Activated CD8-positive, alpha-beta T cell treated with anti-CD3 and anti-CD28 coated beads, Interleukin-2, amount 10 ng/mL, durations not matched to agents 7 days and 5 days (primary cell): ENCODE data around the gene ATMIN. TPM values are rescaled to one million over a fixed set of nuclear protein-coding genes. Genes with fewer than 3 reads are reported as not detected.

Source experiments
- ATAC-seq: fragments of 150-1000 bp; cut with Tn5 transposase; one replicate; pipeline ENCODE4 v1.10.0; 2021; ENCODE audit warnings: moderate library complexity
- CTCF ChIA-PET: fragments of 350-600 bp; sonication (Branson Sonifier 250); formaldehyde crosslinking; loops from one replicate; lab custom pipeline; 2021; ENCODE audit warnings: antibody characterized with exemption; lab: Charles Lee
- POLR2A ChIA-PET: fragments of 350-600 bp; sonication (Branson Sonifier 250); formaldehyde crosslinking; loops from one replicate; lab custom pipeline; 2021; ENCODE audit warnings: antibody characterized with exemption; lab: Charles Lee
- DNase-seq: peaks from one replicate; pipeline ENCODE4 v3.0.0-alpha.2; 2020
- H3K27ac Mint-ChIP-seq: one replicate; pipeline ENCODE4 v1.8.0; 2021; ENCODE audit warnings: mild to moderate bottlenecking, mixed read lengths
- H3K27me3 Mint-ChIP-seq: one replicate; pipeline ENCODE4 v1.8.0; 2021; ENCODE audit warnings: low read depth, mixed read lengths
- H3K36me3 Mint-ChIP-seq: one replicate; pipeline ENCODE4 v1.8.0; 2021; ENCODE audit warnings: low read depth, mixed read lengths
- H3K4me1 Mint-ChIP-seq: one replicate; pipeline ENCODE4 v1.8.0; 2021; ENCODE audit warnings: low read depth, mixed read lengths
- H3K4me3 Mint-ChIP-seq: one replicate; pipeline ENCODE4 v1.8.0; 2021; ENCODE audit warnings: mild to moderate bottlenecking, mixed read lengths
- H3K9me3 Mint-ChIP-seq: one replicate; pipeline ENCODE4 v1.8.0; 2022; ENCODE audit warnings: mixed read lengths; ENCODE audit not compliant: insufficient read depth
- total RNA-seq, 2 experiments: library from RNA; stranded (reverse); gene quantifications; one replicate each; pipeline ENCODE4 v1.2.3, GENCODE V29; 2021

Gene ATMIN
- total RNA-seq, 2 experiments from 2014 or later = 23.3 to 27.0 TPM

DNA sequence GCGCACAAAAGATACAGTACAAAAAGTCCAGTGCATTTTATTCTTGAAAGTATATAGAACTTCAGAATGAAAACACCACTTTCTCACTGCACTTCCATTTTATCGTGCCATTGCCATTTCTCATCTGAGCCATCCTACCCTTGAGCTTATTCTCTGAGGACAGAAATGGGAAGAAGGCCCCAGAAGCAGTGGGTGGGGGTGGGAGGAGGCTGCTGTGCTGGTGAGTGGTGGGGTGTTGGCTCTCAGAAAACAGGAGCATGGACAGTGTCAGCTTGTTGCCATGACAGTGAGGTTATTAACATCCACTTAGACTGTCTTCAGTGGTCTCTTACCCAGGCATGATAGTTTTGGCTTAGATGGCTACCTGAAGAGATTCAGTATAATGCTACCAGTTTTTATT is 4.5 kb downstream of the ATMIN start:
- DNase-seq (no peak), ATAC-seq (no peak)
- H3K4me1 Mint-ChIP-seq = peaks cover 26% of the 10 kb centered on the region
- peaks cover 53% of the 10 kb centered on the region for H3K36me3 Mint-ChIP-seq
- no peak overlapping the region for H3K27ac Mint-ChIP-seq
- POLR2A ChIA-PET = no interaction called here
- CTCF ChIA-PET = no interaction called here
- H3K9me3 Mint-ChIP-seq = no peaks in the 10 kb centered on the region
- H3K27me3 Mint-ChIP-seq = no peaks in the 10 kb centered on the region
- H3K4me3 Mint-ChIP-seq = no peak overlapping the region

DNA sequence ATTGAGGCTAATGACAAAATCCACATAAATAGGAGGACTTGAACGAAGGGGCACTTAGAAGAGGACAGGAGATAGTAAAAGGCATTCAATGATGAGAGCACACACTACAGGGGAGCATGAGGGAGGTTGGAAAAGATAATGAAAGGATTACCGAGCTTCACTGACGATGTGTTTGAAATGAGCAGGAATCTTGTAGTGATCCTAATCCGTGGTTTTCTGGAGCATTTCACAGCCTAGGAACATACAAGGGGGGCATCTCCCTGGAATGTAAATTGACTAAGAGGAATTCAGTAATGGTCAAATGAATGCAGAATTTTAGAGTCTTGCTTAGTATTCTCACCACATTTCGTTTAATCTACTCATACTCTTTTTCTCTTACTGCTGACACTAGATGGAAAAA is 5.2 kb downstream of the ATMIN start:
- H3K4me1 Mint-ChIP-seq = peaks cover 23% of the 10 kb centered on the region
- H3K27ac Mint-ChIP-seq = no peak overlapping the region
- no peaks in the 10 kb centered on the region for H3K27me3 Mint-ChIP-seq
- CTCF ChIA-PET = no interaction called here
- no peak overlapping the region for H3K4me3 Mint-ChIP-seq
- peaks cover 56% of the 10 kb centered on the region for H3K36me3 Mint-ChIP-seq
- POLR2A ChIA-PET = no interaction called here
- ATAC-seq = no peak
- no peak for DNase-seq
- H3K9me3 Mint-ChIP-seq = no peaks in the 10 kb centered on the region

DNA sequence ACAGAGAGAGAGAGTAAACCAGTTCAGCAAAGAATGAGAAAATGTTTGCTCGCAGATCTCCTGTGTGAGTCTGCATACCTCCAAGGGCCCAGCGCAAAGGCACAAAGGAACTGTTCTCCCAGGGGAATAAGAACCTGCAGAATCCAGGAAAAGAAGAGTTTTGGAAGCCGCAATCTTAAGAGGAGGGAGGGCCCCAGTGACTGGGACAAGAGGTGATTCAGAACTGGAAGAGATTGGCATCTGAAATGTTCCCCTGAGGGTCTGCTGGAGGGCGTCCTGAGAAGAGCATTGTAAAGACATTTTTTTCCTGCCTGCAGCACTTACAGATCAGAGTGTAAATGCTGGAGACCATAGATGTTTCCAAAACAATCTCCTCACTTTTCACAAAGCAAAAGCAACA is 6.1 kb downstream of the ATMIN start:
- Mint-ChIP-seq H3K4me1 (peaks cover 20% of the 10 kb centered on the region), H3K27ac (no peak overlapping the region), H3K4me3 (no peak overlapping the region), H3K36me3 (peaks cover 57% of the 10 kb centered on the region), H3K27me3 (no peaks in the 10 kb centered on the region), H3K9me3 (no peaks in the 10 kb centered on the region)
- ATAC-seq (no peak), DNase-seq (no peak)
- POLR2A ChIA-PET = no interaction called here
- CTCF ChIA-PET = no interaction called here

DNA sequence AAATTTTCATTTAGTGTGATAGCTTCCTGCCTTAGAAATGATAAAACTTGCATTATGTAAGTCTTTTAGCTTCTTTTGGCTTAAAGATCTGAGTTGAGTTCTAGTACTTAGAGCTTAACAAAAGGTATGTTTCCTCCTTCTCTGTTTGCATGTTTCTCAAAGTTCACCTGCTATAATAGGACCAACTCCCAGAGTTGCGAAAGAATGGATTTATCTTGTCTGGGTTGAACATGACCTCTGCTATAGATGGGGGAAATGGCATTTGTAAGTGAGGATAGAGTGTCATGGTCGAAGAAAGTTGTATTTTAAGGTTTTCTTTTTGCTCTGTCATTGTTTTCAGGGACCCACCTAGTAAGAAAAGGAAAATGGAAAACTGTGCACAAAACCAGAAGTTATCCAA is 7.2 kb downstream of the ATMIN start:
- CTCF ChIA-PET = interaction anchor here (1.7 kb wide), 1 partner anchor 34 kb away, joined by 4 read pairs; the partner anchor contains the start of gene C16orf46

DNA sequence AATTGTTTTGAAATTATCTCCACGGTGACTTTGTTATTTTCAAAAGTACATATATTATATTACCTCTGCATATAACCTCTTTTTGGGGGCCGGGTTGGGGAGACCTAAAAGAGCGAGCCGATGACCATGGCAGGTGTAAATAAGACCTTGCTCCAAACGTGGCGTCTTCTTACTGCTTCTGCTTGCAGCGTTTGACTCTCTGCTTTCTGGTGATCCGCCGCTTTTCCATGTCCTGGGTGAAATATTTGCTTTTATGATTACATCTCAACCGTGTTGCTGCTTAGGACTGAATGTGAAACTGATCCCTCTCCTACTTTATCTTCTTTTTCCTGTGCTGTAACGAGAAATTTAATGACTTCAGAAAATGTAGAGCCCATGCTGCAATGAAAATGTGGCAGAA is 18.1 kb downstream of the ATMIN start:
- POLR2A ChIA-PET = no interaction called here
- Mint-ChIP-seq H3K4me3 (no peak overlapping the region), H3K27me3 (no peaks in the 10 kb centered on the region), H3K9me3 (peaks cover 16% of the 10 kb centered on the region), H3K36me3 (peaks cover 7% of the 10 kb centered on the region), H3K4me1 (no peaks in the 10 kb centered on the region), H3K27ac (no peak overlapping the region)
- DNase-seq (no peak), ATAC-seq (no peak)
- CTCF ChIA-PET = no interaction called here

More for the DNA sequence above, 7.2 kb downstream of the ATMIN start:
- POLR2A ChIA-PET = no interaction called here
- ATAC-seq (no peak), DNase-seq (no peak)
- H3K27ac Mint-ChIP-seq = no peak overlapping the region
- peaks cover 54% of the 10 kb centered on the region for H3K36me3 Mint-ChIP-seq
- H3K4me1 Mint-ChIP-seq = peaks cover 9% of the 10 kb centered on the region
- no peak overlapping the region for H3K4me3 Mint-ChIP-seq
- H3K9me3 Mint-ChIP-seq = no peaks in the 10 kb centered on the region
- no peaks in the 10 kb centered on the region for H3K27me3 Mint-ChIP-seq

DNA sequence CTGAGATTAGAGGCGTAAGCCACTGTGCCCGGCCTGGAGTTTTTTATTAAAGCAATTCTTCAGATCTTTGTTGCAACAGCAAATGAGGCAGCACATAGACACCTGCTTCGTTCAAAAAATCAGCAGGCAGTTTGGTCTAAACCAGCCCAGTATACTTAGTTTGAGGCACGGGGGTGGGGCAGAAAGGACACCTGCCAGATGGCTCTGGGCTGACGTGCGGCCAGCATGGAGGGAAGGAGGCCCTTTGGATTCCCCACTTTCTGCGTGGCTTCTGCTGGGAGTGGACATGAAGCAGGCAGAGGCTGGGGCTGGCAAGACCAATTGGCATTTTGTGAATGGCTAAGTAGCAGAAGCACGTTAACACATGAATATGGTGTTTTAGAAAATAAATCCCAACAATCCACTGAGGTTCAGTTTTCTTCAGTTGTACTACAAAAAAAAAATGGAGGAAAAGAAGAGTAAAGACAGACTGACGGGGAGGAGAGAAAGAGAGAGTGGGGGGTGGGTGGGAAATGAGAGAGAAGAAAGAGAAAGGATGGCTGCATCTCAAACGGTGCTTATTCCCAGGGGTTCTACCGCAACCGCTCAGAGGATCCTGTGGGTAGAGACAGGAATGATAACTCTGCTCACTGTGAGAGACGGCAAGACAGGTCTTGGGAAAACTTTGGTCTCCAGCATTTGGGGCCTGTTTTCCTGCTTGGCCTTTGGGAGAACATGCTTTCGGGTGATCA is 25.1 kb downstream of the ATMIN start:
- H3K4me1 Mint-ChIP-seq = no peaks in the 10 kb centered on the region
- no peaks in the 10 kb centered on the region for H3K9me3 Mint-ChIP-seq
- CTCF ChIA-PET = no interaction called here
- no peaks in the 10 kb centered on the region for H3K36me3 Mint-ChIP-seq
- H3K27ac Mint-ChIP-seq = no peak overlapping the region
- DNase-seq (no peak), ATAC-seq (no peak)
- POLR2A ChIA-PET = no interaction called here
- H3K27me3 Mint-ChIP-seq = no peaks in the 10 kb centered on the region
- H3K4me3 Mint-ChIP-seq = no peak overlapping the region

DNA sequence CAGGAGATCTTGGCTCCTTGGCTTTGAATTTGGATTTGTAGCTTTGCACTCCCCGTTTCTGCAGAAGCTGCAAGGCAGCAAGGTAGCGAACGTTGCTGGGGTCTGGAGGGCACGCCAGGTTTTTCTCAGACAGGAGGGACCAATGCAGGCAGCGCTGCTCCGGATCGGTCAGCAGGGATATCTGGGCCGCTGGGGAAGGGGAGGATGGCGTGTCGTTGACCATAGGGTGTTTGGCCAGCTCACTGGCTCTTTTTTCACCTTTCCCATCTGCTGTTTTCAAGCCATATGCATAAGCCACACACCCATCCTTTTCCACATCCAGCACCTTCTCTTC is 25.6 kb downstream of the ATMIN start:
- no peak for DNase-seq
- POLR2A ChIA-PET = no interaction called here
- CTCF ChIA-PET = no interaction called here
- no peaks in the 10 kb centered on the region for H3K9me3 Mint-ChIP-seq
- H3K36me3 Mint-ChIP-seq = no peaks in the 10 kb centered on the region
- no peak overlapping the region for H3K27ac Mint-ChIP-seq
- H3K27me3 Mint-ChIP-seq = no peaks in the 10 kb centered on the region
- H3K4me1 Mint-ChIP-seq = no peaks in the 10 kb centered on the region
- no peak overlapping the region for H3K4me3 Mint-ChIP-seq
- ATAC-seq = no peak

DNA sequence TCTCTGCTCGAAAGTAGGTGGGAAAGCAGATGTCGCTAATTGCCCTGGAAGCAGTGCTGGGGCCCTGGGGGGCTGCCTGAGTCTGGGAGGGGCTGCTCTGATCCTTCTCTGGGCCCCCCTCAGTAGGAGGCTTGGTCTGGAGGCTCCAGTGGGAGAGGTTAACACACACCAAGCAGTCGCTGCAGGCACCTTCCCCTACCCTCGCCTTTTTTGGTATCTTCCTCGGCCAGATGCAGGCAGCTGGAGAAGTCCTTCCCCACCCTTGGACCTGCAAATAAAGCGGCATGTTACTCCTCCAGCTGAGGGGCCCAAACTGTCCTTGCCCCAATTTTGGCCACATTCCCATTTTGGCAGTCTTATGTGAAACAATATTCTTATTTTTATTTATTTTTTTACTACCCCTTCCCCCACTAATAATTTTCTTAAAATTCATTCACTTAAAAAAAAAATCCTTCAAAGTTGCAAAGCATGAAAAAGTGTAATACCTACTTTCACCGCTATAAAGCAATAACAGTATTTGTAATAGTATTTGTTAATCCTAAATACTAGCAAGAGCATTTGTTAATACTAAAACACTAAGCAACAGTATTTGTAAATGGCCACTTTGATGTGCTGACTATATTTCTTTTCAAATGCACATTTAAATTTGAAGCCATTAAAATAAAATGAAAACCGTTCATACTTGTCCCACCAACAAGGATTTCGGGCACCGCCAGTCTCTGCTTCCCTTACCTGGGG is 26.4 kb downstream of the ATMIN start:
- H3K9me3 Mint-ChIP-seq = no peaks in the 10 kb centered on the region
- H3K27ac Mint-ChIP-seq = no peak overlapping the region
- no peak for DNase-seq
- H3K36me3 Mint-ChIP-seq = no peaks in the 10 kb centered on the region
- POLR2A ChIA-PET = no interaction called here
- CTCF ChIA-PET = no interaction called here
- no peaks in the 10 kb centered on the region for H3K27me3 Mint-ChIP-seq
- no peak overlapping the region for H3K4me3 Mint-ChIP-seq
- no peak for ATAC-seq
- peaks cover 5% of the 10 kb centered on the region for H3K4me1 Mint-ChIP-seq

DNA sequence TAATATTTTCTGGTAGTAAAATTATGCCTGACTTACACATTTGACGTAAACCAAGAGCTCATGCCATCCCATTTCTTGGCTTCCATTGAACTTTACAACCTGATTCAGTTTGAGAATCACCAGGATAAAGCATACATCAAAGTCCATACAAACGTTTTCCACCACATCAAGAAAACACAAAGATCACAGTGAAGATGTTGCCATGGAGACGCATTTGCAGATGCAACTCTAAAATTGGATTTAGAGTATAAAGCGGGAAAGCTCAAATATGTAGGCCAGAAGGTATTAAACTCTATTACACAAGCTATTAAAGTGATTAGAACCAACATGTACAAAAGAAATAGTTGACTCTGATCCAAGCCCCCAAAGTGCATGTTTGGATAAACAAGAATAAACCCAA is 31.0 kb downstream of the ATMIN start:
- ATAC-seq (no peak), DNase-seq (no peak)
- ChIA-PET CTCF (interaction anchor here (1.2 kb wide), 1 partner anchor 31 kb away, joined by 6 read pairs; the partner anchor contains the start of gene ATMIN), POLR2A (interaction anchor here (0.6 to 1.9 kb wide), 3 partner anchors 11 to 413 kb away, joined by 3 to 9 read pairs (median 4); partner anchors contain the start of genes ATMIN and C16orf46)
- Mint-ChIP-seq H3K4me3 (no peak overlapping the region), H3K4me1 (peaks cover 12% of the 10 kb centered on the region), H3K9me3 (no peaks in the 10 kb centered on the region), H3K27ac (no peak overlapping the region), H3K36me3 (no peaks in the 10 kb centered on the region), H3K27me3 (no peaks in the 10 kb centered on the region)

DNA sequence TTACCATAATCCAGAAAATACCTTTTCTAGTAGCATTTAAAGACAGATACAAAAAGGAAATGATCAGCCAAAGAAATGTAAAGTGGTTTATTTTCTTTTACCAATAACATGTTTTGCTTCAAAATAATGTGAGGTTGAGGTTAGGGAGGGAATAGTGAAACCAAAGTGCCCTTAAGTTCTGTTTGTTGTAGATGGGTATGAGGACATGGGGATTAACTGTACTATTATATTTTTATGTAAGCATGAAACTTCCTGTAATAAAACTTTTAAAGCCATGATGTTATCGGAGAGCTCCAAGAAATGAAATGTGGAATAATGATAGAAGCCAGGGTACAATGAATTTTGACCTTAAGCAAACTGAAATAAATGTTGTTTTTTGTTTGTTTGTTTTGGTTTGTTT is 31.5 kb downstream of the ATMIN start:
- Mint-ChIP-seq H3K4me3 (no peak overlapping the region), H3K9me3 (no peaks in the 10 kb centered on the region), H3K4me1 (peaks cover 17% of the 10 kb centered on the region), H3K36me3 (no peaks in the 10 kb centered on the region), H3K27ac (no peak overlapping the region), H3K27me3 (no peaks in the 10 kb centered on the region)
- ChIA-PET CTCF (interaction anchor here (1.2 kb wide), 1 partner anchor 31 kb away, joined by 6 read pairs; the partner anchor contains the start of gene ATMIN), POLR2A (interaction anchor here (0.6 to 1.9 kb wide), 3 partner anchors 10 to 413 kb away, joined by 3 to 9 read pairs (median 4); partner anchors contain the start of genes ATMIN and C16orf46)
- no peak for ATAC-seq
- no peak for DNase-seq

DNA sequence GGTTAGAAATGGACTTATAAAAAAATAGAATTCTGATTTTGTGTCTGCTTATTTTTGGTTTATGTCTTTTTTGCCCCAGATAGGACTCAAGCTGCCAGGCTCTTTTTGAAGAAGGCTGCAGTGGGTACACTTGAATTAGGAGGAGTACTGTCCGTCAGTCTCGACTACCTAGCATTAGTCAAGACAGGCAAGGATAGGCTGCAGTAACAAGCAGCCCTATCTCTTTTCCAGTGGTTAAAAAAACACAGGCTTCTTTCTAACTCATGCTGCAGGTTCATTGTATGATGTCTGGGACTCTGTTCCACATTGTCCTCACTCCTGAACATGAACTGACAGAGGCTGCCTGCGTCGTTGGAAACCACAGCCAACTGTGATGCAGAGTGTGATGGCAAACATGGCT is 33.4 kb downstream of the ATMIN start:
- Mint-ChIP-seq H3K4me1 (peaks cover 17% of the 10 kb centered on the region), H3K36me3 (no peaks in the 10 kb centered on the region), H3K27me3 (no peaks in the 10 kb centered on the region), H3K4me3 (no peak overlapping the region), H3K9me3 (no peaks in the 10 kb centered on the region), H3K27ac (no peak overlapping the region)
- ATAC-seq = no peak
- ChIA-PET POLR2A (no interaction called here), CTCF (interaction anchor here (1.4 kb wide), 1 partner anchor 33 kb away, joined by 7 read pairs; the partner anchor contains the start of gene ATMIN)
- no peak for DNase-seq

DNA sequence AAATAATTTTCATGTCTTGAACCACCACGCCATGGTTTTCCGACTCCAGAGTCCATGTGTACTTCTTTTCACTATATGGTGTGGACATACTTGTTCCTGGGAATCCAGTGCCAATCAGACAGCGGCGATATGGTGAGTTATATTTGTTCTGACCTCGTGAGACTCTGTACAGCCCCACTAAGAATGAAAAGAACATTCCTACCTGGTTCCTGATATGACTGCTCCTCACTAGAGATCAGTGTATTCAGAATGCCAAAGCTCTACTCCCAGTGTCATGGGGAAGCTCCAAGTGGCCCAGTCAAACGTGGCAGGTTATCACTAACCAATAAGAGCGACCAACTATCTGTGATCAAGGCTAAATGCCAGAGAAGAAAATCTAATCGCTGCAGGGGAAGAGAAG is 35.3 kb downstream of the ATMIN start:
- ChIA-PET POLR2A (no interaction called here), CTCF (interaction anchor here (9.0 kb wide), 1 partner anchor 35 kb away, joined by 107 read pairs; the partner anchor contains the start of gene ATMIN)
- no peak for ATAC-seq
- H3K27ac Mint-ChIP-seq = no peak overlapping the region
- DNase-seq = no peak
- no peaks in the 10 kb centered on the region for H3K36me3 Mint-ChIP-seq
- no peak overlapping the region for H3K4me3 Mint-ChIP-seq
- no peaks in the 10 kb centered on the region for H3K9me3 Mint-ChIP-seq
- peaks cover 18% of the 10 kb centered on the region for H3K4me1 Mint-ChIP-seq
- no peaks in the 10 kb centered on the region for H3K27me3 Mint-ChIP-seq
